Lung (tissue), 12 donors: Measurements from ENCODE around the gene IQSEC1. TPM values are rescaled to one million over a fixed set of nuclear protein-coding genes. Genes with fewer than 3 reads are reported as not detected.

Experiments
- ATAC-seq: fragments of 200-7000 bp; cut with Tn5 transposase; one replicate; pipeline ENCODE4 v1.9.1; 2020; ENCODE audit warnings: moderate number of reproducible peaks; ENCODE audit not compliant: insufficient read depth, low FRiP score
- DNase-seq, 3 donors: peaks; one replicate each; pipeline ENCODE4 v3.0.0-alpha.2; 2013 to 2017
- H3K27ac ChIP-seq, 2 donors: one replicate each; pipeline ENCODE4 v1.5.1; 2013; ENCODE audit warnings: mild to moderate bottlenecking in 2 of 2, moderate library complexity in 2 of 2, control low read depth in 1 of 2, inconsistent platforms in 1 of 2, low read depth in 1 of 2, low read length in 1 of 2
- H3K27me3 ChIP-seq, 3 donors: one replicate each; pipeline ENCODE4 v1.5.1; 2013; ENCODE audit warnings: low read length in 2 of 3; ENCODE audit not compliant: control insufficient read depth in 3 of 3, insufficient read depth in 3 of 3
- H3K36me3 ChIP-seq, 4 donors: one replicate each; pipeline ENCODE4 v1.5.1; 2013; ENCODE audit warnings: low read length in 4 of 4, mild to moderate bottlenecking in 1 of 4, moderate library complexity in 1 of 4; ENCODE audit not compliant: control insufficient read depth in 4 of 4, insufficient read depth in 4 of 4
- H3K4me1 ChIP-seq, 5 donors: one replicate each; pipeline ENCODE4 v1.5.1; 2013; ENCODE audit warnings: low read length in 5 of 5, mild to moderate bottlenecking in 2 of 5, moderate library complexity in 1 of 5; ENCODE audit not compliant: control insufficient read depth in 5 of 5, insufficient read depth in 5 of 5
- H3K4me3 ChIP-seq: one replicate; pipeline ENCODE4 v1.5.1; 2013; ENCODE audit warnings: mild to moderate bottlenecking, control low read depth, moderate library complexity
- H3K9ac ChIP-seq, 2 donors: one replicate each; pipeline ENCODE4 v1.5.1; 2013; ENCODE audit warnings: low read length in 2 of 2, control low read depth in 1 of 2; ENCODE audit not compliant: insufficient read depth in 1 of 2
- H3K9me3 ChIP-seq, 4 donors: one replicate each; pipeline ENCODE4 v1.5.1; 2013; ENCODE audit warnings: low read length in 3 of 4, mild to moderate bottlenecking in 1 of 4, moderate library complexity in 1 of 4; ENCODE audit not compliant: control insufficient read depth in 4 of 4, insufficient read depth in 3 of 4
- CTCF ChIP-seq: IDR thresholded peaks from 2 replicates; pipeline ENCODE4 v1.5.1; 2012; ENCODE audit warnings: mild to moderate bottlenecking; ENCODE audit errors: control extremely low read depth, extremely low read depth
- WGBS, 2 donors: extraction: QIAGEN DNeasy Blood & Tissue Kit; methylation state at CpG; one replicate each; pipeline ENCODE4 v1.1.7; 2013; 5-methylcytosine and 5-hydroxymethylcytosine counted together
- polyA plus RNA-seq, 2 donors: library from polyadenylated mRNA; stranded (reverse); fragments of 200-250 nt; gene quantifications; one replicate each; pipeline ENCODE4 v1.2.1, GENCODE V29; 2013
- total RNA-seq, 2 donors: library from RNA; depleted of rRNA in 1 of 2; stranded (reverse); fragments of >200 nt in 1 of 2; gene quantifications; one replicate each; pipeline ENCODE4 v1.2.1, GENCODE V29; 2014 to 2021
- donor health status: control.
- donor health status: control.
- donor health status: Bipolar disorder and iron deficiency.
- donor health status: healthy.
- donor health status: DM: yes; HTN: yes; CAD: no.

Gene IQSEC1
- total and polyA plus RNA-seq, 4 donors = 13.9 to 69.1 (median 31.1) TPM

- peaks cover 0 to 2% (median 0%) of the 10 kb centered on the region in 5 donors for H3K4me1 ChIP-seq
- H3K27me3 ChIP-seq = peaks cover 9 to 56% (median 40%) of the 10 kb centered on the region in 3 donors
- H3K4me3 ChIP-seq = no peak overlapping the region
- no peak overlapping the region for H3K27ac ChIP-seq
- H3K9ac ChIP-seq = no peak overlapping the region
- 53 to 65% methylated on average over 7 of the region's 7 CpGs for WGBS, 2 donors
- ATAC-seq = no peak
- H3K9me3 ChIP-seq = peaks cover 0 to 8% (median 0%) of the 10 kb centered on the region in 4 donors
- DNase-seq = no peak
- no peaks in the 10 kb centered on the region for H3K36me3 ChIP-seq
- no peak for TF ChIP-seq CTCF
These were observed 2.1 kb upstream of the IQSEC1 start for GRCh38 chr3:13075318-13075717.

- peak in 1 of 3 donors; percentile 17 for DNase-seq
- no peak for ATAC-seq
- H3K27me3 ChIP-seq = peaks cover 9 to 56% (median 40%) of the 10 kb centered on the region in 3 donors
These were observed 762 bp upstream of the IQSEC1 start for GRCh38 chr3:13074006-13074375.

GRCh38 chr3:13072600-13073325 is 466 bp downstream of the IQSEC1 start:
- peaks cover 9 to 56% (median 40%) of the 10 kb centered on the region in 3 donors for H3K27me3 ChIP-seq
- H3K9me3 ChIP-seq = peaks cover 0 to 8% (median 0%) of the 10 kb centered on the region in 4 donors
- no peak for DNase-seq
- H3K9ac ChIP-seq = no peak overlapping the region
- no peak overlapping the region for H3K27ac ChIP-seq
- TF ChIP-seq CTCF = no peak
- WGBS, 2 donors = 18 to 20% methylated on average over 38 of the region's 38 CpGs
- H3K36me3 ChIP-seq = no peaks in the 10 kb centered on the region
- ATAC-seq = no peak
- no peaks in the 10 kb centered on the region for H3K4me1 ChIP-seq
- H3K4me3 ChIP-seq = no peak overlapping the region

More at GRCh38 chr3:13074006-13074375, 762 bp upstream of the IQSEC1 start:
- H3K9ac ChIP-seq = no peak overlapping the region
- 31 to 38% methylated on average over 13 of the region's 13 CpGs for WGBS, 2 donors
- TF ChIP-seq CTCF = no peak
- H3K4me3 ChIP-seq = no peak overlapping the region
- H3K27ac ChIP-seq = no peak overlapping the region
- H3K36me3 ChIP-seq = no peaks in the 10 kb centered on the region
- peaks cover 0 to 8% (median 0%) of the 10 kb centered on the region in 4 donors for H3K9me3 ChIP-seq
- H3K4me1 ChIP-seq = no peaks in the 10 kb centered on the region
